ENCODE measurements around the gene WFS1.

GRCh38 chr4:6293661-6294060, 24.0 kb downstream of the WFS1 start:
- TF ChIP-seq, protein P1, sequence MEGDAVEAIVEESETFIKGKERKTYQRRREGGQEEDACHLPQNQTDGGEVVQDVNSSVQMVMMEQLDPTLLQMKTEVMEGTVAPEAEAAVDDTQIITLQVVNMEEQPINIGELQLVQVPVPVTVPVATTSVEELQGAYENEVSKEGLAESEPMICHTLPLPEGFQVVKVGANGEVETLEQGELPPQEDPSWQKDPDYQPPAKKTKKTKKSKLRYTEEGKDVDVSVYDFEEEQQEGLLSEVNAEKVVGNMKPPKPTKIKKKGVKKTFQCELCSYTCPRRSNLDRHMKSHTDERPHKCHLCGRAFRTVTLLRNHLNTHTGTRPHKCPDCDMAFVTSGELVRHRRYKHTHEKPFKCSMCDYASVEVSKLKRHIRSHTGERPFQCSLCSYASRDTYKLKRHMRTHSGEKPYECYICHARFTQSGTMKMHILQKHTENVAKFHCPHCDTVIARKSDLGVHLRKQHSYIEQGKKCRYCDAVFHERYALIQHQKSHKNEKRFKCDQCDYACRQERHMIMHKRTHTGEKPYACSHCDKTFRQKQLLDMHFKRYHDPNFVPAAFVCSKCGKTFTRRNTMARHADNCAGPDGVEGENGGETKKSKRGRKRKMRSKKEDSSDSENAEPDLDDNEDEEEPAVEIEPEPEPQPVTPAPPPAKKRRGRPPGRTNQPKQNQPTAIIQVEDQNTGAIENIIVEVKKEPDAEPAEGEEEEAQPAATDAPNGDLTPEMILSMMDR (IDR thresholded peaks at IDR 0.05) = no peak
- no peak for TF ChIP-seq POLR2A (IDR thresholded peaks at IDR 0.05)
- no peak for TF ChIP-seq POLR2AphosphoS5 (IDR thresholded peaks at IDR 0.05)
- TF ChIP-seq EP300 (IDR thresholded peaks at IDR 0.05) = no peak

All from suprapubic skin (tissue), 4 donors.